COLO829 (cell line): Measurements from ENCODE around the gene TEX54.
"Not testable (repeated sequence)": the region's sequence is repeated elsewhere in the genome, so short reads cannot be mapped to it uniquely, and the experiment has no call there.

Experiments
- DNase-seq: peaks from one replicate; pipeline ENCODE4 v3.0.0; 2012; ENCODE audit warnings: low spot score

Gene TEX54

DNA sequence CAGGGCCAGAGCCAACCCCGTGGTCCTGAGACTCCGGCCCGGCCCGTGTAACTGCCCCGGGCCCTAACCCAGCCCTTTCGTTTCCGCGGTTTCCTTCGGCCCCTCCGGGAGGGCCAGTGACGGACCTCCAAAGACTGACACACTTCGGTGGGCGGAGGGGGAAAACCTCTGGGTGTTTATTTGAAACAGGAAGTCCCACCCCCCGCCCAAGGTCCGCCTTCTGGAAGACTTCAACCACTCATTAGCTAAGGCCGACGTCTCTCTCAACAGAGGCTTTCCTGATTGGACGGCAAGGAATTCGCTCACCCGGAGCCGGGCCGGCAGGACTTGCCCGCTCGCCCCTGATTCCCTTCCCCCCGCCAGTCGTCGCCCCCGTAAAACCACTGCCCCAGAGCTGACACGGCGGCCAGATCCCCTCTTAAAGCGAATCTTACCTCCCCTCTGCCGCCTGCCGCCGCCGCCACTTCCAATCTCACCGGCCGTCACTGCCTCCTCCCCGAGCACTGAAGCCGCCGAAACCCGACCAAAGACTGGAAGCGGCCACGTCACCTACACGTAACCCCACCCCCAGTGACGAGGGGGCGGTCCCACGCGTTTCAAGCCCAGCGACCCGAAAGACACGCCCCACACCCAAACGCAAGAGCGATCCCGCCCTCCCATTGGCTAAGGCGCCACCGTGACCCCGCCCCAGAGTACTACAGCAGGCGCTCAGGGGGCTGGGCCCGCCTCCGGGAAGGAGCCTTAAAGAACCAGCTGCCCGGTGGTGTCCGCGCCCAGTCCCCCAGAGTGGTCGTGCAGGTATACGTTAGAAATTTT, 913 bp downstream of the TEX54 start, which contains the start of gene STX5:
TSS of gene STX5 (minus strand) at position 532 of the 816 bp plus-strand sequence. CDS start 808 bp downstream, outside the sequence.
- peak; percentile 98 for DNase-seq

- no peak for DNase-seq
Observed at GRCh38 chr11:62830904-62831519, 1.6 kb downstream of the TEX54 start.

GRCh38 chr11:62828130-62828529, 4.5 kb downstream of the TEX54 start:
- not testable (repeated sequence) for DNase-seq

- no peak for DNase-seq
Observed at GRCh38 chr11:62823677-62824076, 9.0 kb downstream of the TEX54 start.

DNA sequence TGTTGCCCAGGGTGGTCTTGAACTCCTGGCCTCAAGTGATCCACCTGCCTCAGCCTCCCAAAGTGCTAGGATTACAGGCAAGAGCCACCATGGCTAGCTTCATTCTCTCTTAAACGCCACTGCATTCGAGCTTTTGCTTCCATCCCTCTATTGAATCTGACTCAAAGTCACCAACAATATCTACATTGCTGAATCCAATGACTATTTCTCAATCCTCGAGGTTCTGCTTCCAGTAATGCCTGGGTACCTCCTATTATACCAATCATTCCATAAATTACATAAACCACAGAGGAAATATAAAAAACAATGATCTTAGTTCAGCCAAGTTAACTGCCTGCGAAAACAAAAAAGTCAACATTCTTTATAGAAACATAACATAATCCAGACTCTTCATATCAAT, 15.5 kb downstream of the TEX54 start:
- no peak for DNase-seq

DNA sequence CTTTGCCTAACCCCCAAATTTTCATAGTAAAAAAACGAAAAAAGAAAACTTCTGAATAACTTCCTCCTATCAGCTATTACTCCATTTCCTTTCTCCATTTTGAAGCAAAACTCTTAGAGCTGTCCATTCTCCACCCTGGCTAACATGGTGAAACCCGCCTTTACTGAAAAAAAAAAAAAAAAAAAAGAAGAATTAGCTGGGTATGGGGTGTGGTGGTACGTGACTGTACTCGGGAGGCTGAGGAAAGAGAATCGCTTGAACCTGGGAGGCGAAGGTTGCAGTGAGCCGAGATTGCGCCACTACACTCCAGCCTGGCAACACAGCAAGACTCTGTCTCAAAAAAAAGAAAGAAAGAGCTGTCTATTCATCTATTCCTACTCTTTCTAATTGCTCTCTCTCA, 16.1 kb downstream of the TEX54 start:
- DNase-seq = no peak

DNA sequence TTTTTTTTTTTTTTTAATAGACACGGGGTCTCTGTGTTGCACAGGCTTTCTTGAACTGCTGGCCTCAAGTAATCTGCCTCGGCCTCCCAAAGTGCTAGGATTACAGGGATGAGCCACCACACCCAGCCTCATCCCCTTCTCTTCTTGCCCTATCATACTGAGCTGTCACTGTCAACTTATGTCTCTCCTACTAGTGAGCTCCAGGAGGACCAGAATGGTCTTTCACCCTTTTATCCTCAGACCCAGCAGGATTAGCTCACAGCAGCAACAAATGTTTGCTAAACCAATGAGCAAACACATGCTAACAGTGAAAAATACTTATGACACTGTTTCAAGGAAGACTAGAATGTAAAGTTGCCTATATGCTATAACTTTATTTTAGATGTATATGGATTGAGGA, 21.0 kb downstream of the TEX54 start:
- DNase-seq = no peak

- no peak for DNase-seq
Observed at GRCh38 chr11:62810748-62811147, 21.9 kb downstream of the TEX54 start.

GRCh38 chr11:62806611-62807121, 26.0 kb downstream of the TEX54 start:
- DNase-seq = no peak

DNA sequence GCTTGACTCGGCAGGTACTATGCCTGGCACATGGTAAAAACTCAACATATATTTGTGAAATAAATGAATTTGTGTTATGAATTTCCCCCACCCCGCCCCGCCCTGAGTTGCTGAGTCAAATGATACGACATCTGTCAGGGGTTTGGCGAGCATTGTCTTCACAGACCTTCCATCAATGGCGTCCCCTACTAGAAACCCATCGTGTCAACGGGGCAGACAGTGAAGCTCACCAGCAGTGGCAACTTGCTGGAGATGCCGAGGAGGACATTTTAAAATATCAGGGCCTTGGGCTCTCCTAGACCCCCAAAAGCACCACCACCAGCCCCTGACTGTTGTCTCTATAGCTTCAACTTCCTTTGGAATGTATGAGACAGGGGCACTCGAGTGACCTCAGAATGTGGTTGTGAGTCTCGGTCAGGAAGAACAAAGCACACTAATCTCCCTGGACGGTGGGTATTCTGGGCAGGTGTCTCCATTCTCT, 26.6 kb downstream of the TEX54 start:
- no peak for DNase-seq

GRCh38 chr11:62805076-62805892, 27.4 kb downstream of the TEX54 start, which contains the start of gene NXF1:
NXF1 (minus strand) TSS chr11:62805440; CDS start chr11:62805356, 84 bp downstream.
- peak; percentile 97 for DNase-seq

- DNase-seq = no peak
Observed at GRCh38 chr11:62804310-62805075, 28.1 kb downstream of the TEX54 start.

GRCh38 chr11:62801071-62801470, 31.6 kb downstream of the TEX54 start:
- DNase-seq = no peak

- DNase-seq = no peak
Observed at GRCh38 chr11:62799486-62799885, 33.2 kb downstream of the TEX54 start.

DNA sequence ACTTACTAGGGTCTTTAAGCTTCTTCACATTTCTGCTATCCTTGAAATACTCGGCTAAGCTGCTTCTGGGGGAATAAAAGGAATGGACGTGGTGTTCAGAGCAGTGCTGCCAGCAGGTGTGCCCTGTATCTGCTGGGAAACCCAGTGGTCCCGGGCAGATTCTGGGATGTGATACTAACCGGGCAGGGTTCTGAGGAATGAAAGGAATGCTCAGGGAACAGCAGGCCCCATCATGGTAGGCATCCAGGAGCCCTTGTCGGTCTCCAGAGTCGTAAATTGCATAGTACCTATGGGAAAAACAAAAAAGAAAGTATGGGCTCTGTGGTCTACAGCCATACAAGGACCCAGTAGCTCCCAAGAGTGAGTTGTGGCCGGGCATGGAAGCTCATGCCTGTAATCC, 36.4 kb downstream of the TEX54 start:
- DNase-seq = no peak

DNA sequence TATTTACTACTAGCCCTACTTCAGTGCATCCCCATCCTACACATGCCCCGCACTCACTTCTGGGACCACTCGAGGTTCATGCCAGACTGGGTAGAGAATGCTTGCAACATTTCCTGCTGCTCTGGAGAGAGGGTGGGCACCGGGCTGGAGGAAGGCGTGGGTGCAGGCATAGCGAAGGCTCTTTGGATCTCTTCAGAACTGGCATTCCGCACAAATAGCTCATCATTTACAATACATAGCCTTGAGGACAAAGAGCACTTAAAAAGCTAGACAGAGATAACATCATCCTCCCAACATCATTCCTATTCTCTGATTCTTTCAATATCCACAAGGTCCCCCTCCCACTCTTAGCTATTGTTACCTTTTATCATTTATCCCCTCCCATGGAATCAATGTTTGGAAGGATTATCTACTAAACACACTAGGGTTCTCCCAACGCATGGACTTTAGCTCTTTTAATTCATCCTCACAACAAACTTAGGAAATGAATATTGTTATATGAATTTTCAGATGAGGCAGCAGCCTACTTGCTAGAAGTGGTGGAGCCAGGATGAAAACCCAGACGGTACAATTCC, 38.4 kb downstream of the TEX54 start:
- DNase-seq = no peak

DNA sequence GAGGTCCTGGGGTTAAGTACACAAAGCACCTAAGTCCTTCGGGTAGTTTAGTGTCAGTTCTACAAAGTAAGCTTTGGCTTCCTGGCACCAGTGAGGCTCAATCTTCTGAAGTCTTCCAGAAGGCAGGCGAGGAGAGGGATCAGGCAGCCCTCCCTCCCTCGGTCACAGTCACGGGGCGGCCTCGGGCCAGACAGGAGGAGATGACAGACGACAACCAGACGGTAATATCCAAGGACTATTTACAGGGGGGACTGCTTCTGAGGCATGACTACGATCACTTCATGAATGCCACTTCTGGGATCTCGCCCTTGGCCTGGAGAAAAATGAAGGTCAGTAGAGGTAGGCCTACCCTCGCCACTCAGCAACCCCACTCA, 40.5 kb downstream of the TEX54 start:
- no peak for DNase-seq

DNA sequence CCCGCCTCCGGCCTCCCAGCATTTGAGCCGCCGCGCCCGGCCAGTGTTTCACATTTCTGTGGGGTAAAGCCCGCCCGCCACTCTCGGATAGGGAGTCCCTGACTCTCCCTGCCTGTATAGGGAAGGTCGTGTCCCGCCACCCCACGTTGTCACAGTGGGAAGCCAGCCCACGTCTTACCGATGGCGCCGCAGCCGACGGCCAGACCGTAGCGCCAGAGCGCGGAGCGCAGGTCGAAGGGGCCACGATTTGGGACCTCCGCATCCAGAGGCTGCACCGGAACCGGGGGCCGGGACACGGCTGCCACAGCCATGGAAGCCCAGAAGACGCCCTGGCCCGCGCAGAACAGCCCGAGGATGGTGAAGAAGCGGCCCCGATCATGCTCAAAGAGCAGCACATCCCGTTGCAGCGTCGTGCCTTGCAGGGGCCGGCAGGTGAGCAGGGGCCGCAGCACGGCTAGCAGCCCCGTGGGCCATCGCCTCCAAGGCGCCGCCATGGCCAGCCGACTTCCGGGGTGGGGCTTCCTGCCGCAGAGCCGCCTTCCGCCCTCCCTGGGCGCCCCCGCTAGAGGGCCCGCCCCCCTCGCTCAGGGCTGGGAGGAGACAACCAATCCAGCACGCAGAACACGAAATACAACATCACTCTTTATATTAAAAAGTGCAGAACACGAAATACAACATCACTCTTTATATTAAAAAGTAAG, 41.0 kb downstream of the TEX54 start, which contains the start of gene TMEM223:
TSS of gene TMEM223 (minus strand) at position 506 of the 701 bp plus-strand sequence. CDS start at position 494, 12 bp downstream.
- DNase-seq = peak; percentile 64

DNA sequence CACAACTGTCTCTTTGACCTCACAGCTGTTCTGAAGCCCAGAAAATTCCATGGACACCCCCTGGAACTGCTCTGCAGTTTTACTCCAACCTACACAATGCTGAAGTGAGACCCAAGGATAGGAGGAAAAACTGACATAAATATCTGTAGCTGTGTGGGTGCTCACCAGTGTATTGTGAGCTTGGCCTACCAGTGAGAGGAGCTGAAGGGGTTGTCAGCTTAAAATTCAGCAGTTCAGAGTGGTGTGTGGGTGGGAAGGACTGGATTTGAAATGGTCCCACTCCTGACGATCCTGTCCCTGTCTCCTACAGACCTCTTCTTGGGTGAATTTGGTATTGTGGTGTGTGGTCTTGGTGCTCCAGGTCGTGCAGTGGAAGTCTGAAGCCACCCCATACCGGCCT, 43.1 kb downstream of the TEX54 start:
- no peak for DNase-seq

GRCh38 chr11:62788991-62789390, 43.6 kb downstream of the TEX54 start:
- no peak for DNase-seq
